Measurements from ENCODE around the gene TIMP2. TPM values are rescaled to one million over a fixed set of nuclear protein-coding genes. Genes with fewer than 3 reads are reported as not detected.

TIMP2 gene
- total and polyA plus RNA-seq, 2 of the 13 experiments (the other 11 are each of a cell fraction or from before 2014, with no cell fraction given), result 3.8 to 8.5 TPM

- TF ChIP-seq MIER3 (CRISPR knock-in tag; IDR thresholded peaks at IDR 0.05; ENCODE audit: borderline replicate concordance) (peak; percentile 90), FOXC1 (CRISPR knock-in tag; IDR thresholded peaks at IDR 0.05; ENCODE audit: borderline replicate concordance) (peak; percentile 84; the same call in 1 of the 2 replicates), IRF1 (CRISPR knock-in tag; IDR thresholded peaks at IDR 0.05; ENCODE audit: low read depth) (no peak), CBFB (CRISPR knock-in tag; IDR thresholded peaks at IDR 0.05) (0 out of 2 replicates have a peak, but pooled peaks have one; percentile 34), ZBTB39 (CRISPR knock-in tag; IDR thresholded peaks at IDR 0.05) (peak; percentile 48; the same call in 1 of the 2 replicates), ARID5B (CRISPR knock-in tag; IDR thresholded peaks at IDR 0.05) (peak; percentile 52; the same call in 1 of the 2 replicates), ZNF740 (CRISPR knock-in tag; IDR thresholded peaks at IDR 0.05) (no peak), TIGD3 (CRISPR knock-in tag; IDR thresholded peaks at IDR 0.05; ENCODE audit: borderline replicate concordance) (no peak), ZNF580 (CRISPR knock-in tag; IDR thresholded peaks at IDR 0.05; ENCODE audit: borderline replicate concordance, low read depth) (peak; percentile 65), HCFC1 (IDR thresholded peaks at IDR 0.05; ENCODE audit: low read depth, low read length) (no peak), ZNF260 (CRISPR knock-in tag; IDR thresholded peaks at IDR 0.05; ENCODE audit: borderline replicate concordance, low read depth) (no peak), ZEB1 (IDR thresholded peaks at IDR 0.05; ENCODE audit: insufficient replicate concordance, low read depth) (no peak), ZNF709 (CRISPR knock-in tag; IDR thresholded peaks at IDR 0.05) (0 out of 2 replicates have a peak, but pooled peaks have one; percentile 48), STAG1 (CRISPR knock-in tag; IDR thresholded peaks at IDR 0.05) (peak; percentile 90), PAXIP1 (CRISPR knock-in tag; conservative IDR thresholded peaks at IDR 0.05) (peak; percentile 32; the same call in 1 of the 2 replicates)
Measured at GRCh38 chr17:78865682-78866390, 59.4 kb downstream of the TIMP2 start (continued).
